Testis (tissue), 3 donors: ENCODE measurements around the gene ROBO4. TPM values are rescaled to one million over a fixed set of nuclear protein-coding genes. Genes with fewer than 3 reads are reported as not detected.
A peak's percentile ranks its signal among the peaks of the same experiment; 100 is the strongest.

ENCODE experiments used
- DNase-seq: peaks from one replicate; pipeline ENCODE4 v3.0.0-alpha.2; 2019
- H3K27ac ChIP-seq, 2 donors: fragments of 200-600 bp; sonication (generic); one replicate each; pipeline ENCODE4 v1.5.1; 2019
- H3K27me3 ChIP-seq: fragments of 200-600 bp; sonication (generic); one replicate; pipeline ENCODE4 v1.5.1; 2019
- H3K36me3 ChIP-seq: fragments of 200-600 bp; sonication (generic); one replicate; pipeline ENCODE4 v1.5.1; 2017; ENCODE audit warnings: low read depth; ENCODE audit errors: missing control alignments
- H3K4me1 ChIP-seq: fragments of 200-600 bp; sonication (generic); one replicate; pipeline ENCODE4 v1.5.1; 2019
- H3K4me3 ChIP-seq, 2 donors: fragments of 200-600 bp; sonication (generic); one replicate each; pipeline ENCODE4 v1.5.1; 2017 to 2019
- H3K9me3 ChIP-seq: fragments of 200-600 bp; sonication (generic); one replicate; pipeline ENCODE4 v1.5.1; 2017
- CTCF ChIP-seq, 3 experiments: fragments of 450-650 bp in 2 of 3; fragments of 200-600 bp in 1 of 3; sonication (generic) in 1 of 3; IDR thresholded peaks; one replicate each; pipeline ENCODE4 v1.5.1; 2016 to 2019; ENCODE audit warnings: antibody characterized with exemption in 3 of 3, mild to moderate bottlenecking in 2 of 3, moderate library complexity in 1 of 3
- POLR2A ChIP-seq: fragments of 450-650 bp; IDR thresholded peaks from one replicate; pipeline ENCODE4 v1.6.1; 2017; ENCODE audit warnings: antibody characterized with exemption, mild to moderate bottlenecking, moderate library complexity
- WGBS, 2 donors: methylation state at CpG; one replicate each; pipeline ENCODE4 v1.1.5; 2018; 5-methylcytosine and 5-hydroxymethylcytosine counted together
- intact Hi-C: fragments of 100-400 bp; cut with DNase I; formaldehyde crosslinking; loops from one replicate; pipeline ENCODE4 v1.15.1; 2023; ENCODE audit warnings: low total_unique reads
- polyA plus RNA-seq: library from polyadenylated mRNA; stranded (reverse); fragments of 350-450 nt; fragmentation: Illumina TruSeq; extraction: RNeasy Lipid Tissue Mini Kit (QIAGEN cat#74804); gene quantifications from one replicate; pipeline ENCODE4 v1.2.3, GENCODE V29; 2014; ENCODE audit warnings: low read depth, low replicate concordance; ENCODE audit not compliant: insufficient read depth
- total RNA-seq, 2 donors: library from RNA; depleted of rRNA; stranded (reverse); fragments of >200 nt; gene quantifications; one replicate each; pipeline ENCODE4 v1.2.3, GENCODE V29; 2016

ROBO4 gene
- total and polyA plus RNA-seq, 3 donors from 2014 or later: 5.7 to 8.4 (median 7.0) TPM

GRCh38 chr11:124878759-124879492 is 18.7 kb downstream of the ROBO4 start:
- Histone ChIP-seq H3K36me3 (no peaks in the 10 kb centered on the region), H3K27ac (no peak overlapping the region), H3K4me1 (peaks cover 12% of the 10 kb centered on the region), H3K4me3 (no peak overlapping the region), H3K9me3 (no peaks in the 10 kb centered on the region), H3K27me3 (no peaks in the 10 kb centered on the region)
- WGBS, 2 donors: 89 to 94% methylated on average over 11 of the region's 11 CpGs
- intact Hi-C loops: no loop called here
- no peak for DNase-seq
- TF ChIP-seq CTCF (IDR thresholded peaks at IDR 0.05) (no peak), POLR2A (no peak)

DNA sequence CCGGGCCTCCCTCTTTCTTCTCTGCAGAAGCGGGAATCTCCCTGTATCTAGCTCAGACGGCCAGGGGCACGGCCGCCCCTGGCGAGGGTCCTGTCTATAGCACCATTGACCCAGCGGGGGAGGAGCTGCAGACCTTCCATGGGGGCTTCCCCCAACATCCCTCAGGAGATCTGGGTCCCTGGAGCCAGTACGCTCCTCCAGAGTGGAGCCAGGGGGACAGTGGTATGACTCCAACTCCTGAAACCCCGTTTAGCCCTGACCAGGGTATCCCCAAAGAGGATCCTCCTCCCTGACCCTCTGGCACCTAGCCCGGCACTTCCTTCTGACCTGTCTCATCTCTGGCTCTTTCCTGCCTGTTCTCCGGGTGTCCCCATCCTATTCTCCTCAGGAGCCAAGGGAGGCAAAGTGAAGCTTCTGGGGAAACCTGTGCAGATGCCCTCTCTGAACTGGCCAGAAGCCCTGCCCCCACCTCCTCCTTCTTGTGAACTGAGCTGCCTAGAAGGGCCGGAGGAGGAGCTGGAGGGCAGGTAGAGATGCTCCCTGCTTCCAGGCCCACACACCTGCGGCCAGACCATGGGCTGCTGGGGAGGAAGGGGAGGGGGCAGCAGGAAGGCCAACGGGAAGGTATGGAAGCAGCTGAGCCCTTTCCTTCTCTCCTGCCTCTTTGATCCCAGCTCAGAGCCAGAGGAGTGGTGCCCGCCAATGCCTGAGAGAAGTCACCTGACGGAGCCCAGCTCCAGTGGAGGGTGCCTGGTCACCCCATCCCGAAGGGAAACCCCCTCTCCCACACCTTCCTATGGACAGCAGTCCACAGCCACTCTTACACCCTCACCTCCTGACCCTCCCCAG is 19.5 kb downstream of the ROBO4 start:
- Histone ChIP-seq H3K4me3 (no peak overlapping the region), H3K27me3 (no peaks in the 10 kb centered on the region), H3K9me3 (no peaks in the 10 kb centered on the region), H3K36me3 (no peaks in the 10 kb centered on the region), H3K4me1 (peaks cover 12% of the 10 kb centered on the region), H3K27ac (no peak overlapping the region)
- WGBS, 2 donors: 62 to 65% methylated on average over 14 to 17 of the region's 17 CpGs
- TF ChIP-seq POLR2A (no peak), CTCF (IDR thresholded peaks at IDR 0.05) (no peak)
- intact Hi-C loops: no loop called here
- DNase-seq: no peak

DNA sequence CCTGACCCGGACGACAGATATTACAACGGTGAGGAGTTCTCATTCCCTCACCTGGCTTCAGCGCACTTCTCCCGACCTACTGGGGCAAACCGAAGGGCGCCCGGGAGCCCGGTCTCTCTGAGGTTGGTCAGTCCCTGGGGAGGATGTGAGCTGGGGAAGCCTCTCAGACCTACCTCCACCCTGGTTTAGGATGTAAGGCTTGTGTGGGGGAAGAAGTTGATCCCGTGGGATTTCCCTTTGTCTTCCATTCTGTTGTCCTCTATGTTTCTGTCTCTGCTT is 20.1 kb downstream of the ROBO4 start:
- peaks cover 8% of the 10 kb centered on the region for H3K4me1 ChIP-seq
- peak overlapping the region in 1 of 2 donors; percentile 63 for H3K4me3 ChIP-seq
- 11 to 64% methylated on average over 8 to 10 of the region's 10 CpGs for WGBS, 2 donors
- no peaks in the 10 kb centered on the region for H3K36me3 ChIP-seq
- no peak for DNase-seq
- H3K27ac ChIP-seq: no peak overlapping the region
- intact Hi-C loops: no loop called here
- TF ChIP-seq CTCF (IDR thresholded peaks at IDR 0.05) (no peak), POLR2A (no peak)
- no peaks in the 10 kb centered on the region for H3K27me3 ChIP-seq
- no peaks in the 10 kb centered on the region for H3K9me3 ChIP-seq

- DNase-seq: no peak
- H3K4me3 ChIP-seq: peak overlapping the region; percentile 63 to 64
These were observed 20.6 kb downstream of the ROBO4 start for GRCh38 chr11:124876818-124877630.

More at GRCh38 chr11:124876818-124877630, 20.6 kb downstream of the ROBO4 start:
- Histone ChIP-seq H3K9me3 (no peaks in the 10 kb centered on the region), H3K4me1 (peaks cover 5% of the 10 kb centered on the region), H3K36me3 (no peaks in the 10 kb centered on the region), H3K27ac (peak overlapping the region; percentile 75 to 88), H3K27me3 (no peaks in the 10 kb centered on the region)
- intact Hi-C loops: no loop called here
- TF ChIP-seq POLR2A (no peak), CTCF (IDR thresholded peaks at IDR 0.05) (no peak)
- WGBS, 2 donors: 22 to 32% methylated on average over 30 of the region's 30 CpGs
